SK-N-SH treated with all-trans-retinoic acid at 6 μM for 48 hours (cell line): ENCODE data around the gene RAD51B.

Experiments
- ATAC-seq: fragments of 200-7000 bp; cut with Tn5 transposase; 3 replicates; pipeline ENCODE4 v1.9.1; 2020; ENCODE audit warnings: mild to moderate bottlenecking, moderate library complexity
- ARNTL ChIP-seq: fragments of 450-650 bp; formaldehyde crosslinking; IDR thresholded peaks from 2 replicates; pipeline ENCODE4 v1.5.0; 2020; ENCODE audit warnings: low read depth, mild to moderate bottlenecking, moderate library complexity, borderline replicate concordance
- BACH2 ChIP-seq: fragments of 250-450 bp; sonication (Bioruptor Pico); IDR thresholded peaks from 2 replicates; pipeline ENCODE4 v1.9.0; 2021; ENCODE audit warnings: mild to moderate bottlenecking, borderline replicate concordance
- CSDC2 ChIP-seq: fragments of 250-450 bp; sonication (Bioruptor Pico); IDR thresholded peaks from 2 replicates; pipeline ENCODE4 v1.5.0; 2020; ENCODE audit warnings: mild to moderate bottlenecking, moderate library complexity
- ESRRG ChIP-seq: fragments of 250-450 bp; sonication (Bioruptor Pico); IDR thresholded peaks from 2 replicates; pipeline ENCODE4 v1.6.1; 2021; ENCODE audit warnings: mild to moderate bottlenecking
- GLIS3 ChIP-seq: fragments of 250-450 bp; sonication (Bioruptor Pico); IDR thresholded peaks from 2 replicates; pipeline ENCODE4 v1.5.0; 2020; ENCODE audit warnings: mild to moderate bottlenecking, moderate library complexity
- ISL1 ChIP-seq: fragments of 250-450 bp; sonication (Bioruptor Pico); IDR thresholded peaks from 2 replicates; pipeline ENCODE4 v2.1.2; 2022; ENCODE audit warnings: mild to moderate bottlenecking, moderate library complexity
- OSR1 ChIP-seq: fragments of 250-450 bp; sonication (Bioruptor Pico); IDR thresholded peaks from 2 replicates; pipeline ENCODE4 v1.8.0; 2022; ENCODE audit warnings: moderate library complexity, mild to moderate bottlenecking, inconsistent platforms
- PPARA ChIP-seq: fragments of 250-450 bp; sonication (Bioruptor Pico); IDR thresholded peaks from 2 replicates; pipeline ENCODE4 v1.5.0; 2020; ENCODE audit warnings: mild to moderate bottlenecking, borderline replicate concordance
- SNAI2 ChIP-seq: fragments of 250-450 bp; sonication (Bioruptor Pico); IDR thresholded peaks from 2 replicates; pipeline ENCODE4 v1.5.0; 2020; ENCODE audit warnings: mild to moderate bottlenecking, moderate library complexity
- TCF4 ChIP-seq: fragments of 250-450 bp; sonication (Bioruptor Pico); IDR thresholded peaks from 2 replicates; pipeline ENCODE4 v1.8.0; 2021; ENCODE audit warnings: mild to moderate bottlenecking, moderate library complexity, borderline replicate concordance
- ZC3H10 ChIP-seq: fragments of 250-450 bp; sonication (Bioruptor Pico); IDR thresholded peaks from 2 replicates; pipeline ENCODE4 v1.5.1; 2021; ENCODE audit warnings: mild to moderate bottlenecking, moderate library complexity
- ZFP3 ChIP-seq: fragments of 250-450 bp; sonication (Bioruptor Pico); IDR thresholded peaks from 2 replicates; pipeline ENCODE4 v1.5.0; 2020; ENCODE audit warnings: mild to moderate bottlenecking, moderate library complexity
- ZFP30 ChIP-seq: fragments of 450-650 bp; formaldehyde crosslinking; IDR thresholded peaks from 2 replicates; pipeline ENCODE4 v1.5.0; 2022; ENCODE audit warnings: mild to moderate bottlenecking, moderate library complexity
- ZNF565 ChIP-seq: fragments of 450-650 bp; formaldehyde crosslinking; conservative IDR thresholded peaks from 2 replicates; pipeline ENCODE4 v1.5.0; 2020; ENCODE audit warnings: low read depth, mild to moderate bottlenecking, moderate library complexity
- ZNF70 ChIP-seq: fragments of 450-650 bp; formaldehyde crosslinking; IDR thresholded peaks from 2 replicates; pipeline ENCODE4 v1.5.0; 2020; ENCODE audit warnings: mild to moderate bottlenecking, moderate library complexity
- ZNF8 ChIP-seq: fragments of 450-650 bp; formaldehyde crosslinking; IDR thresholded peaks from 2 replicates; pipeline ENCODE4 v1.5.0; 2020; ENCODE audit warnings: mild to moderate bottlenecking, moderate library complexity
- TF ChIP-seq, protein P1 (sequence below): fragments of 250-450 bp; sonication (Bioruptor Pico); IDR thresholded peaks from 2 replicates; pipeline ENCODE4 v1.8.0; 2020; ENCODE audit warnings: mild to moderate bottlenecking, moderate library complexity, borderline replicate concordance
- TF ChIP-seq, protein P2 (sequence below): fragments of 250-450 bp; sonication (Bioruptor Pico); IDR thresholded peaks from 2 replicates; pipeline ENCODE4 v1.5.1; 2020; ENCODE audit warnings: low read depth, mild to moderate bottlenecking, moderate library complexity
- TF ChIP-seq, protein P3 (sequence below): fragments of 250-450 bp; sonication (Bioruptor Pico); IDR thresholded peaks from 2 replicates; pipeline ENCODE4 v1.5.1; 2021; ENCODE audit warnings: mild to moderate bottlenecking, moderate library complexity
- TF ChIP-seq, protein P4 (sequence below): fragments of 250-450 bp; sonication (Bioruptor Pico); IDR thresholded peaks from 2 replicates; pipeline ENCODE4 v1.5.0; 2020; ENCODE audit warnings: mild to moderate bottlenecking, moderate library complexity
- TF ChIP-seq, protein P5 (sequence below): fragments of 250-450 bp; sonication (Bioruptor Pico); IDR thresholded peaks from 2 replicates; pipeline ENCODE4 v1.8.0; 2021; ENCODE audit warnings: low read depth, mild to moderate bottlenecking, moderate library complexity, borderline replicate concordance

RAD51B gene

DNA sequence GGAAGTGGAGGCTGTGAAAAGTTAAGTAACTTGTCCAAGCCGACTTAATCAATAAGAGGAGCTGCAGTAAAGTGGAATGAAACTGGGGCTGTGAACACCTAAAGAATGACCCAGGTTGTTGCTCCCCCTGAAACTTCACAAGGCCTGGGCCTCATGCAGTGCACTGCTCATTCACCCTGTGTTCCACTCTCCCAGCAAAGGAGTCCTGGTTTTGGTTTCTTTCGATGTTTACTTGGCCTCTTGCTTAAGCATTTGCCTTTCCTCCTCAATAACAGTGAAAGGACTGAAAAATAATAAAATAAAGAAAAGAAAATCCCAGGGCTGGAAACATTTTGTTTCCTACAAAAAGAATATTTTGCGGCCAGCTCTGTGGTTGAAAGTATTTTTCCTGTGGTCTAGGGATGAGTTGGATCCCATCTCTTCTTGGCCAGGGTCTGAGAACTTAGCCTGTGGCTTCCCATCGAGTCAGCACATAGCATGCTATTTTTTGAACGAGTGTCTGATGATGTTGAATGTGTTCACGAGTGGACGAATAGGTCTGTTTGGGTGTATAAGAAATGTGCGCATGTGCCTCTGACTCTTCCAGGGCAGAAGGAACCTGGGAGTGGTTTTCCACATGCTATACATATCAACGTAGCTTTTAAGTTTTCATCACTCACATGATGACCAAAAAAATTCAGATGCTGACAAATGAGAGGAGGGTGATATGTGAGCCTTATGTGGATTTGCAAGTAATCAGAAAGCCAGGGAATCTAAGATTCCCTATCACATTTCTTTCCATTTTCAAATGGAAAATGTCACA lies 623.5 kb downstream of the RAD51B start:
- TF ChIP-seq ZFP30 (no peak), ESRRG (CRISPR knock-in tag) (no peak), ZNF8 (CRISPR knock-in tag) (no peak), GLIS3 (CRISPR knock-in tag) (no peak), ZFP3 (CRISPR knock-in tag) (no peak), ISL1 (CRISPR knock-in tag) (no peak), BACH2 (no peak), ZNF70 (CRISPR knock-in tag) (no peak), ZNF565 (no peak), SNAI2 (CRISPR knock-in tag) (no peak), OSR1 (CRISPR knock-in tag) (no peak), TCF4 (CRISPR knock-in tag) (no peak), ZC3H10 (CRISPR knock-in tag) (no peak), PPARA (CRISPR knock-in tag) (no peak), CSDC2 (CRISPR knock-in tag) (no peak)
- TF ChIP-seq, protein P1, sequence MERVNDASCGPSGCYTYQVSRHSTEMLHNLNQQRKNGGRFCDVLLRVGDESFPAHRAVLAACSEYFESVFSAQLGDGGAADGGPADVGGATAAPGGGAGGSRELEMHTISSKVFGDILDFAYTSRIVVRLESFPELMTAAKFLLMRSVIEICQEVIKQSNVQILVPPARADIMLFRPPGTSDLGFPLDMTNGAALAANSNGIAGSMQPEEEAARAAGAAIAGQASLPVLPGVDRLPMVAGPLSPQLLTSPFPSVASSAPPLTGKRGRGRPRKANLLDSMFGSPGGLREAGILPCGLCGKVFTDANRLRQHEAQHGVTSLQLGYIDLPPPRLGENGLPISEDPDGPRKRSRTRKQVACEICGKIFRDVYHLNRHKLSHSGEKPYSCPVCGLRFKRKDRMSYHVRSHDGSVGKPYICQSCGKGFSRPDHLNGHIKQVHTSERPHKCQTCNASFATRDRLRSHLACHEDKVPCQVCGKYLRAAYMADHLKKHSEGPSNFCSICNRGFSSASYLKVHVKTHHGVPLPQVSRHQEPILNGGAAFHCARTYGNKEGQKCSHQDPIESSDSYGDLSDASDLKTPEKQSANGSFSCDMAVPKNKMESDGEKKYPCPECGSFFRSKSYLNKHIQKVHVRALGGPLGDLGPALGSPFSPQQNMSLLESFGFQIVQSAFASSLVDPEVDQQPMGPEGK (CRISPR knock-in tag): no peak
- TF ChIP-seq, protein P2, sequence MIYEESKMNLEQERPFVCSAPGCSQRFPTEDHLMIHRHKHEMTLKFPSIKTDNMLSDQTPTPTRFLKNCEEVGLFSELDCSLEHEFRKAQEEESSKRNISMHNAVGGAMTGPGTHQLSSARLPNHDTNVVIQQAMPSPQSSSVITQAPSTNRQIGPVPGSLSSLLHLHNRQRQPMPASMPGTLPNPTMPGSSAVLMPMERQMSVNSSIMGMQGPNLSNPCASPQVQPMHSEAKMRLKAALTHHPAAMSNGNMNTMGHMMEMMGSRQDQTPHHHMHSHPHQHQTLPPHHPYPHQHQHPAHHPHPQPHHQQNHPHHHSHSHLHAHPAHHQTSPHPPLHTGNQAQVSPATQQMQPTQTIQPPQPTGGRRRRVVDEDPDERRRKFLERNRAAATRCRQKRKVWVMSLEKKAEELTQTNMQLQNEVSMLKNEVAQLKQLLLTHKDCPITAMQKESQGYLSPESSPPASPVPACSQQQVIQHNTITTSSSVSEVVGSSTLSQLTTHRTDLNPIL (CRISPR knock-in tag): no peak
- TF ChIP-seq, protein P3, sequence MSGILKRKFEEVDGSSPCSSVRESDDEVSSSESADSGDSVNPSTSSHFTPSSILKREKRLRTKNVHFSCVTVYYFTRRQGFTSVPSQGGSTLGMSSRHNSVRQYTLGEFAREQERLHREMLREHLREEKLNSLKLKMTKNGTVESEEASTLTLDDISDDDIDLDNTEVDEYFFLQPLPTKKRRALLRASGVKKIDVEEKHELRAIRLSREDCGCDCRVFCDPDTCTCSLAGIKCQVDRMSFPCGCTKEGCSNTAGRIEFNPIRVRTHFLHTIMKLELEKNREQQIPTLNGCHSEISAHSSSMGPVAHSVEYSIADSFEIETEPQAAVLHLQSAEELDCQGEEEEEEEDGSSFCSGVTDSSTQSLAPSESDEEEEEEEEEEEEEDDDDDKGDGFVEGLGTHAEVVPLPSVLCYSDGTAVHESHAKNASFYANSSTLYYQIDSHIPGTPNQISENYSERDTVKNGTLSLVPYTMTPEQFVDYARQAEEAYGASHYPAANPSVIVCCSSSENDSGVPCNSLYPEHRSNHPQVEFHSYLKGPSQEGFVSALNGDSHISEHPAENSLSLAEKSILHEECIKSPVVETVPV: no peak
- TF ChIP-seq, protein P4, sequence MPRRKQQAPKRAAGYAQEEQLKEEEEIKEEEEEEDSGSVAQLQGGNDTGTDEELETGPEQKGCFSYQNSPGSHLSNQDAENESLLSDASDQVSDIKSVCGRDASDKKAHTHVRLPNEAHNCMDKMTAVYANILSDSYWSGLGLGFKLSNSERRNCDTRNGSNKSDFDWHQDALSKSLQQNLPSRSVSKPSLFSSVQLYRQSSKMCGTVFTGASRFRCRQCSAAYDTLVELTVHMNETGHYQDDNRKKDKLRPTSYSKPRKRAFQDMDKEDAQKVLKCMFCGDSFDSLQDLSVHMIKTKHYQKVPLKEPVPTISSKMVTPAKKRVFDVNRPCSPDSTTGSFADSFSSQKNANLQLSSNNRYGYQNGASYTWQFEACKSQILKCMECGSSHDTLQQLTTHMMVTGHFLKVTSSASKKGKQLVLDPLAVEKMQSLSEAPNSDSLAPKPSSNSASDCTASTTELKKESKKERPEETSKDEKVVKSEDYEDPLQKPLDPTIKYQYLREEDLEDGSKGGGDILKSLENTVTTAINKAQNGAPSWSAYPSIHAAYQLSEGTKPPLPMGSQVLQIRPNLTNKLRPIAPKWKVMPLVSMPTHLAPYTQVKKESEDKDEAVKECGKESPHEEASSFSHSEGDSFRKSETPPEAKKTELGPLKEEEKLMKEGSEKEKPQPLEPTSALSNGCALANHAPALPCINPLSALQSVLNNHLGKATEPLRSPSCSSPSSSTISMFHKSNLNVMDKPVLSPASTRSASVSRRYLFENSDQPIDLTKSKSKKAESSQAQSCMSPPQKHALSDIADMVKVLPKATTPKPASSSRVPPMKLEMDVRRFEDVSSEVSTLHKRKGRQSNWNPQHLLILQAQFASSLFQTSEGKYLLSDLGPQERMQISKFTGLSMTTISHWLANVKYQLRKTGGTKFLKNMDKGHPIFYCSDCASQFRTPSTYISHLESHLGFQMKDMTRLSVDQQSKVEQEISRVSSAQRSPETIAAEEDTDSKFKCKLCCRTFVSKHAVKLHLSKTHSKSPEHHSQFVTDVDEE (CRISPR knock-in tag): no peak
- TF ChIP-seq, protein P5, sequence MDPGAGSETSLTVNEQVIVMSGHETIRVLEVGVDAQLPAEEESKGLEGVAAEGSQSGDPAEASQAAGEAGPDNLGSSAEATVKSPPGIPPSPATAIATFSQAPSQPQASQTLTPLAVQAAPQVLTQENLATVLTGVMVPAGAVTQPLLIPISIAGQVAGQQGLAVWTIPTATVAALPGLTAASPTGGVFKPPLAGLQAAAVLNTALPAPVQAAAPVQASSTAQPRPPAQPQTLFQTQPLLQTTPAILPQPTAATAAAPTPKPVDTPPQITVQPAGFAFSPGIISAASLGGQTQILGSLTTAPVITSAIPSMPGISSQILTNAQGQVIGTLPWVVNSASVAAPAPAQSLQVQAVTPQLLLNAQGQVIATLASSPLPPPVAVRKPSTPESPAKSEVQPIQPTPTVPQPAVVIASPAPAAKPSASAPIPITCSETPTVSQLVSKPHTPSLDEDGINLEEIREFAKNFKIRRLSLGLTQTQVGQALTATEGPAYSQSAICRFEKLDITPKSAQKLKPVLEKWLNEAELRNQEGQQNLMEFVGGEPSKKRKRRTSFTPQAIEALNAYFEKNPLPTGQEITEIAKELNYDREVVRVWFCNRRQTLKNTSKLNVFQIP: no peak
- no peak for ATAC-seq

DNA sequence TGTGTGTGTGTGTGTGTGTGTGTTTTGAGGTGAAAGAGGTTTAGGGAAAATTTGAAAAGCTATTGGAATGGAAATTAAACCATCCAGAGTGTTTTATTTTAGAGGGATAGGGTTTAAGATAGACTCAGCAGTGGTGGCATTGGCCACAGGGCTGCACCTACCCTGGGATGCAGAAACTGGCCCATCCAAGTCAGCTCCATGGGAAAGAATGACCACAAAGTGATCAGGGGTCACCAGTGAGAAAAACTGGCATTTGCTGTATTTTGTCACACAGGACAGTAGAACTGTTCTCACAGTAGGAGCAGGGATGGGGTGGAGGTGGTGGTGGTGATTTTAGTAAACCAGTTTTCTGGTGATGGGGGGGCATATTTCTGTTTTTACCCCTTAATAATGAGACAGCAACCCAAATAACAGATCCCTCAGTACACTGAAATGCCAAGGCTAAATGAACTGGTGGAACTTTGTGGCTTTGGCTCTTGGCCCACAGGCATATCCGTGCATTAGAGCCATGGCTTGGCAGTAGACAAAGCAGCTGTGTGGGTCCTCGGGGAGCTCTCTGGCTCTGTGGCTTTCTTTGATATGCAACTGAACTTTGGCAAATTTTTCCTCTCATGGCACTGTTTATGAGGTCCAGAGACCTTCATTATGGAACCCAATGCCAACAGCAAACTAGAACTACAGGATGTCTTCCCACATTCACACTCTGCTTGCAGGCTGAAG lies 625.0 kb downstream of the RAD51B start:
- peak; percentile 93 for ATAC-seq
- no peak for TF ChIP-seq SNAI2 (CRISPR knock-in tag)
- TF ChIP-seq TCF4 (CRISPR knock-in tag): no peak
- no peak for TF ChIP-seq ZNF565
- TF ChIP-seq, protein P1 (CRISPR knock-in tag): no peak
- no peak for TF ChIP-seq ZNF8 (CRISPR knock-in tag)
- TF ChIP-seq, protein P2 (CRISPR knock-in tag): no peak
- TF ChIP-seq CSDC2 (CRISPR knock-in tag): no peak
- TF ChIP-seq ZFP30: no peak
- no peak for TF ChIP-seq ARNTL (CRISPR knock-in tag)
- TF ChIP-seq, protein P4 (CRISPR knock-in tag): no peak
- TF ChIP-seq GLIS3 (CRISPR knock-in tag): no peak
- TF ChIP-seq BACH2: no peak
